ENCODE results near the gene ATOH8. TPM values are rescaled to one million over a fixed set of nuclear protein-coding genes. Genes with fewer than 3 reads are reported as not detected.

ATOH8 gene
- total RNA-seq, 2 donors from 2014 or later, result 35.1 to 116 TPM

DNA sequence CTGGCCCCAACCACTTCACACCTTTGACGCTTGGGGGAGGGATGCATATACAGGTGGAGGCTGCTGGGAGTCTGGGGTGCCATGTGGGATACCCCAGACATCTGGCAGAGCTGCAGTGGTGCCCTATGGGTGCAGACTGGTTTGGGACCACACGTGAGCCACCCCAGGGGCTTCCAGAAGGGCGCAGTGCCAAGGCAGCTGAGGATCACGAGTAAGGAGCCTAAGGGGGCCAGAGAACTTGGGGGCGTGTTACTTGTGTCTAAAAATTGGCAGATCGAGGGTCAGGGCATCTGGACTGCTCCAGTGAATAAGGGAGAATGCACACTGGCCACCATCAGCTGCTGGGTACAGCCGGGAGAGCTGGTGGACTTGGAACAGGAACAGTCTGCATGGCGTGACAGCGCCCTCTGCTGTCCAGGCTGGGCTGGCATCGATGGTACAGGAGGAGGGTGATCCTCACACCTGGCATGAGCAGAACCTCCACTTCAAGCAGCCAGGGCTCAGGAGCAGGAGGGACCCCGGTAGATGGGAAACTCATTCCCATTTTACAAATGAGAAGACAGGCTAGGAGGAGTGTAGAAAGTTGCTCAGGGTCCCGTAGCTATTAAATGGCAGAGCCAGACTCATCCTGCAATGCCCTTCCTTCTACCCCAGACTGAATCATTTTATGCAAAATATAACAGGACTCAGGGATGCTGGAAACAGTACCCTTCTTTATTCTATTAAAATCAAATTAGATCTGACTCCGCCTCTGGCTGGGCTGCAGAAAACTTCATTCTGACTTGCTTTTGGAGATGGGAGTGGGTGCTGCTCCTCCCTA lies 60.4 kb downstream of the ATOH8 start:
- no peaks in the 10 kb centered on the region for H3K27me3 ChIP-seq
- H3K36me3 ChIP-seq, result no peaks in the 10 kb centered on the region
- H3K27ac ChIP-seq, result no peak overlapping the region
- H3K4me1 ChIP-seq, result peaks cover 0 to 20% of the 10 kb centered on the region in 2 donors
- no peak overlapping the region for H3K4me3 ChIP-seq
- H3K9me3 ChIP-seq, result no peaks in the 10 kb centered on the region
- peak; percentile 95 for DNase-seq (ENCODE audit: low spot score)
- TF ChIP-seq, protein P1, sequence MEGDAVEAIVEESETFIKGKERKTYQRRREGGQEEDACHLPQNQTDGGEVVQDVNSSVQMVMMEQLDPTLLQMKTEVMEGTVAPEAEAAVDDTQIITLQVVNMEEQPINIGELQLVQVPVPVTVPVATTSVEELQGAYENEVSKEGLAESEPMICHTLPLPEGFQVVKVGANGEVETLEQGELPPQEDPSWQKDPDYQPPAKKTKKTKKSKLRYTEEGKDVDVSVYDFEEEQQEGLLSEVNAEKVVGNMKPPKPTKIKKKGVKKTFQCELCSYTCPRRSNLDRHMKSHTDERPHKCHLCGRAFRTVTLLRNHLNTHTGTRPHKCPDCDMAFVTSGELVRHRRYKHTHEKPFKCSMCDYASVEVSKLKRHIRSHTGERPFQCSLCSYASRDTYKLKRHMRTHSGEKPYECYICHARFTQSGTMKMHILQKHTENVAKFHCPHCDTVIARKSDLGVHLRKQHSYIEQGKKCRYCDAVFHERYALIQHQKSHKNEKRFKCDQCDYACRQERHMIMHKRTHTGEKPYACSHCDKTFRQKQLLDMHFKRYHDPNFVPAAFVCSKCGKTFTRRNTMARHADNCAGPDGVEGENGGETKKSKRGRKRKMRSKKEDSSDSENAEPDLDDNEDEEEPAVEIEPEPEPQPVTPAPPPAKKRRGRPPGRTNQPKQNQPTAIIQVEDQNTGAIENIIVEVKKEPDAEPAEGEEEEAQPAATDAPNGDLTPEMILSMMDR (IDR thresholded peaks at IDR 0.05), result peak; percentile 96

DNA sequence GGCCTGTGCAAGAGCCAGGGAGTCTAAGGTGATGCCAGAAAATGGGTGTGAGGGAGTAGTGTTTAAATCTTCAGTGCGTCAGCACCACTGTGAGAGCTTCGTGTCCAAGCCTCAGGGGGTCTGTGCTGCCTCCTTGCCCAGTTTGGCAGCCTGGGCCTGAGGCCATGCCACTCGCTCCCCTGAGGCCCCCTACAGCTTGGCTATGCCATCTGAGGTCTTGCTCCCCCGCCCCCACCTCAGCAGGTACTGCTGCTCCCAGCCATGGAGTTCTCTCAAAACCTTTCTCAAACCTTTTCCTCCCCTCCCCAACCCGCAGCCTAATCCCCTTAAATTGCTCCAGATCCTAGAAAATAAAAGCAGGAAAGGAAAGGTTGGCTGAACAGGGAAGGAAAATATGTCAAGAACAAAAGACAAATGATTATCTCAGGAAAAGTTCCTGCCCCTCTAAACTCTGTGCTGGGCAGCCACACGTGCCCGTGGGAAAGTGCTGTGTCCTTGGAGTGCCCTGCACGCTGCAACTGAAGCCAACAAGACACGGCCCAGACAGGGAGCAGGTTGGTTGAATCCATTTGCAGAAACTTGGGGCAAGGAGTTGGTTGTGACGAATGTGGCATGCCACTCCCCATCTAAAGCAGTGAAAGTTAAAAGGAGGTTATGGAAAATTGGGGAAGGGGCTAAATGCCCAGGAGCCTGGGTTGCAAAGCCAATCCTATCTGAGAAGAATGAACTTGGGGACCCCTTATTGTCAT lies 61.2 kb downstream of the ATOH8 start:
- TF ChIP-seq, protein P1 (IDR thresholded peaks at IDR 0.05), result no peak
- H3K4me3 ChIP-seq, result no peak overlapping the region
- H3K27me3 ChIP-seq, result no peaks in the 10 kb centered on the region
- no peaks in the 10 kb centered on the region for H3K9me3 ChIP-seq
- peak; percentile 42 for DNase-seq (ENCODE audit: low spot score)
- H3K27ac ChIP-seq, result no peak overlapping the region
- H3K4me1 ChIP-seq, result peaks cover 0 to 20% of the 10 kb centered on the region in 2 donors
- H3K36me3 ChIP-seq, result no peaks in the 10 kb centered on the region

DNA sequence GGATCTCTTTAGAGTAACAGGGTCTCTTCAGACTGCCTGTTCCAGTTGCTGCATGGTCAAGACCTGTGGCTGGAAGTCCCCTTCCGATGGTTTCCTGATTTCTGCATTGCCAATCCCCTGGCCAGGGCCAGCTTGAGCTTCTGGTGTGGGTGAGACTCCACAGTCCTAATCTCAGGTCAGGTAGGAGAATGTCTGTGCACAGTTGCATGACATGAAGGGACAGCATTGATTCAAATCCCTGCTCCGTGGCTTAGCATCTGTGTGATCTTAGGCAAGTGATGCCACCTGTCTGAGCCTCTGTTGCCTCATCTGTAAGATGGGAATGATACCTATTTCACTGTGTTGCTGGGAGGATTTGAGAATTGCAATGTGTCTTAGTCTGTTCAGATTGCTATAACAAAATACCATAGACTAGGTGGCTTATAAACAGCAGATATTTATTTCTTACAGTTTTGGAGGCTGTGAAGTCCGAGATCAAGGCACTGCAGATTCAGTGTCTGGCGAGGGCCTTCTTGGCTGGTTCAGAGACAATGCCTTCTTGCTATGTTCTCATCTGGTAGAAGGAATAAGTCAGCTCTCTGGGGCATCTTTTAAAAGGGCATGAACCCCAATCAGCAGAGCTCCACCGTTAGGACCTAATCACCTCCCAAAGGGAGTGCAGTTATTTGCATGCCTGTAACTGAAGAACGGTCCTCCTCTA lies 66.2 kb downstream of the ATOH8 start:
- H3K36me3 ChIP-seq, result no peaks in the 10 kb centered on the region

DNA sequence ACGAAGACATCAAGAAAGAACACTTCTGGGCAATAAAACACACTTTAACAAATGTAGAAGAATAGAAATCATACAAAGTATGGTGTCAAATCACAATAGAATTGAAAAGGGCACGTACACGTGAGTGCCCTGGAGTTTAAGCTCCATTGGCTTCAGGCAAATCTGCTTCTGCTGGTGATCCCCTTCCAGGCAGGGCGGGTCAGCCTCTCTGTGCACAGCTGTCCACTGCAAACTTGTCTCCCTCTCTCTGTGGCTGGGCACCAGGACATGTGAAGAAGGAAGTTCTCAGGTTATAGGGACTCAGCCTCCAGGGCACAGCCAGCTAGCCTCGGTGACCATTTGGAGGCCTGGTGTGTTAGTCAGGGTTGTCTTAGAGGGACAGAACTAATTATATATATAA lies 69.0 kb downstream of the ATOH8 start:
- TF ChIP-seq, protein P1 (IDR thresholded peaks at IDR 0.05), result no peak
- Histone ChIP-seq H3K9me3 (no peaks in the 10 kb centered on the region), H3K4me1 (peaks cover 0 to 8% of the 10 kb centered on the region in 2 donors), H3K4me3 (no peak overlapping the region), H3K36me3 (no peaks in the 10 kb centered on the region), H3K27me3 (no peaks in the 10 kb centered on the region), H3K27ac (no peak overlapping the region)
- DNase-seq (ENCODE audit: low spot score), result no peak

More for the DNA sequence above, 66.2 kb downstream of the ATOH8 start:
- no peaks in the 10 kb centered on the region for H3K27me3 ChIP-seq
- DNase-seq (ENCODE audit: low spot score), result peak; percentile 52
- no peak overlapping the region for H3K27ac ChIP-seq
- H3K4me1 ChIP-seq, result no peaks in the 10 kb centered on the region
- TF ChIP-seq, protein P1 (IDR thresholded peaks at IDR 0.05), result no peak
- no peaks in the 10 kb centered on the region for H3K9me3 ChIP-seq
- H3K4me3 ChIP-seq, result no peak overlapping the region

DNA sequence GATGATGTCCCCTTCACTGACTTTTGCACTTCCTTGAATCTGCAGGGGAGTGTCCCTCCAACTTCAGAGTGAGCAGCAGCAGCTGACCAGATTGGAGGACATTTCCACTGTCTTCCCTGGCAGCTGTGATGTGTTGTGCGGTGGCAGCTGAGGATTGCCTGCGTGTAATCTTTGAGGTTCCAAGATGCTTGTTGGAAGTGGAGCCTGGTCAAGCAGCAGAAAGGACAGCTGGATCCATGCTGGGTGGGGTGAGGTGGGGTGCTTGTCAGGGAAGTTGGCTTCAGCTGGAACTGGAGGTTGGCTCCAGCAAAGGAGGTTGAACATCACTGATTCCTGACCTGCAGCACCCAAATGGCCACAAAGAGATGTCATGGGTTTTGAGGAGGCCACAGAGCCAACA lies 70.2 kb downstream of the ATOH8 start:
- Histone ChIP-seq H3K4me3 (no peak overlapping the region), H3K27me3 (no peaks in the 10 kb centered on the region), H3K36me3 (no peaks in the 10 kb centered on the region), H3K4me1 (peaks cover 0 to 9% of the 10 kb centered on the region in 2 donors), H3K9me3 (no peaks in the 10 kb centered on the region), H3K27ac (no peak overlapping the region)
- TF ChIP-seq, protein P1 (IDR thresholded peaks at IDR 0.05), result no peak
- DNase-seq (ENCODE audit: low spot score), result no peak
